ENCODE measurements around the gene IGSF10. TPM values are rescaled to one million over a fixed set of nuclear protein-coding genes. Genes with fewer than 3 reads are reported as not detected.

The IGSF10 gene
- total and polyA plus RNA-seq, 8 donors, result 0.19 to 0.69 (median 0.34) TPM

DNA sequence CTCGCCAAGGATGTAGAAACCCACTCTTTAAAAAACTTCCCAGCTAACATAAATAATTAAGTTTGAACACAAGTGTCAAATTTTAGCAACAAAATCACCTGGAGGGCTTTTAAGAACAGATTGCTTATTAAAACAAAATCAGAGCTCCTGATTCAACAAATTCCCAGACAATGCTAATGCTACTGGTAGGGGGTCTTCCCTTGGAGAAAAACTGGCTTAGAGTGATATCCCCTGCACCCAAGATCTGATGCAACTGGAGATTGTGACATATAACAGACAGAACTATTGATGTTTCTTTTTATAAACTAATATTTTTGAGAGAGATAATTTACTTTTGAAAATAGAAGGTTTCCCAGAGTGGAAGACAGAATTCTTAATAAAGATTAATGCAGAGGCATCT is 19.9 kb downstream of the IGSF10 start:
- no peak for FAIRE-seq
- TF ChIP-seq, protein P1, sequence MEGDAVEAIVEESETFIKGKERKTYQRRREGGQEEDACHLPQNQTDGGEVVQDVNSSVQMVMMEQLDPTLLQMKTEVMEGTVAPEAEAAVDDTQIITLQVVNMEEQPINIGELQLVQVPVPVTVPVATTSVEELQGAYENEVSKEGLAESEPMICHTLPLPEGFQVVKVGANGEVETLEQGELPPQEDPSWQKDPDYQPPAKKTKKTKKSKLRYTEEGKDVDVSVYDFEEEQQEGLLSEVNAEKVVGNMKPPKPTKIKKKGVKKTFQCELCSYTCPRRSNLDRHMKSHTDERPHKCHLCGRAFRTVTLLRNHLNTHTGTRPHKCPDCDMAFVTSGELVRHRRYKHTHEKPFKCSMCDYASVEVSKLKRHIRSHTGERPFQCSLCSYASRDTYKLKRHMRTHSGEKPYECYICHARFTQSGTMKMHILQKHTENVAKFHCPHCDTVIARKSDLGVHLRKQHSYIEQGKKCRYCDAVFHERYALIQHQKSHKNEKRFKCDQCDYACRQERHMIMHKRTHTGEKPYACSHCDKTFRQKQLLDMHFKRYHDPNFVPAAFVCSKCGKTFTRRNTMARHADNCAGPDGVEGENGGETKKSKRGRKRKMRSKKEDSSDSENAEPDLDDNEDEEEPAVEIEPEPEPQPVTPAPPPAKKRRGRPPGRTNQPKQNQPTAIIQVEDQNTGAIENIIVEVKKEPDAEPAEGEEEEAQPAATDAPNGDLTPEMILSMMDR (IDR thresholded peaks at IDR 0.05), result no peak
- Histone ChIP-seq H3K4me3 (no peak overlapping the region), H3K9me3 (no peaks in the 10 kb centered on the region), H3K27me3 (no peaks in the 10 kb centered on the region), H3K36me3 (no peaks in the 10 kb centered on the region), H3K4me1 (no peaks in the 10 kb centered on the region), H3K27ac (no peak overlapping the region)
- 89 to 91% methylated on average over 1 of the region's 1 CpG for WGBS, 2 donors
- no peak for ATAC-seq
- no peak for DNase-seq
- intact Hi-C loops (cut with DNase I), result no loop called here

DNA sequence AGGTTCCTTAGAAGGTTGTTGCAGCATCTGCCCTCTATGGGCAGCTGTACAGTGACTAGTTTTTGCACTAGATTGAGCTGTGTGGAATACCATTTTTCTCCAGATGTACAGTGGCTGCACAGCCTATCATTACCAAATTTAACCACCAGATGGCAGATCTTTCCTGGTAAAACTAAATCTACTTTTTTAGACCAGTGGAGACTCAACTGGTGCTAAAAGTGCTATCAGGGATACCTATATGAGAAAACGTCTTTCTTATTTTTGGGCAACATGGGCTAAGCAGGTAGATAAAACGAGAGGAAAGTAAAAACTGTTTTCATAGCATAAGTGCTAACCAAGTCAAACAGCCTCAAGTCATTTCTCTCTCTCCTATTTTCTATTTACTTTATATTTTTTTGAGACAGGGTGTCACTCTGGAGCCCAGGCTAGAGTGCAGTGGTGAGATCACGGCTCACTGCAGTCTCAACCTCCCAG is 21.2 kb downstream of the IGSF10 start:
- H3K27ac ChIP-seq, result no peak overlapping the region
- DNase-seq, result peak in 1 of 6 donors; percentile 44
- TF ChIP-seq, protein P1 (IDR thresholded peaks at IDR 0.05), result peak; percentile 65 to 85 (median 74)
- peak; percentile 53 for FAIRE-seq
- ATAC-seq, result peak; percentile 89 to 96 (median 94)
- 11 to 13% methylated on average over 3 of the region's 3 CpGs for WGBS, 2 donors
- no peak overlapping the region for H3K4me3 ChIP-seq
- intact Hi-C loops (cut with DNase I), result loop anchor here in 1 of 3 donors (5.0 kb wide), 1 partner anchor 403 kb away; no protein-coding TSS in a partner anchor
- no peaks in the 10 kb centered on the region for H3K9me3 ChIP-seq
- no peaks in the 10 kb centered on the region for H3K4me1 ChIP-seq
- H3K36me3 ChIP-seq, result no peaks in the 10 kb centered on the region
- H3K27me3 ChIP-seq, result no peaks in the 10 kb centered on the region

DNA sequence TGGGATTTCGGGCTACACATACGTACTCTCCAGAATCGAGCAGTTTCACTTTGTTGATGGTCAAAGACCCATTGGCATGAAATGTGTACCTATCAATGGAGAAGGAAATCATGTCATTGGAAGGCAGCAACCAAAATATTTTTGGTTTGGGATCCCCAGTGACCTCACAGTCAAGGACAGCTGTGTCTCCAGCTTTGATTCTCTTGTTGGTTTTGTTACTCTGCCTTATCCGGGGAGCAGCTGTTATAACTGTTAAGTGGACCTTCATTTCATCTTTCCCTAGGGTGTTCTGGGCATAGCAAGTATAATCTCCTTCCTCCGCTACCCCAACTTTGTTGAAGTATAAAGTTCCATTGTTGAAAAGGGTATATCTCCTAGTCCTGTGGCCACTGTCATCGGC is 23.0 kb downstream of the IGSF10 start:
- Histone ChIP-seq H3K4me3 (no peak overlapping the region), H3K27me3 (no peaks in the 10 kb centered on the region), H3K9me3 (no peaks in the 10 kb centered on the region), H3K36me3 (no peaks in the 10 kb centered on the region), H3K27ac (no peak overlapping the region), H3K4me1 (no peaks in the 10 kb centered on the region)
- DNase-seq (no peak), ATAC-seq (no peak), FAIRE-seq (no peak)
- 86 to 91% methylated on average over 6 of the region's 6 CpGs for WGBS, 2 donors
- TF ChIP-seq, protein P1 (IDR thresholded peaks at IDR 0.05), result no peak
- intact Hi-C loops (cut with DNase I), result loop anchor here in 1 of 3 donors (5.0 kb wide), 1 partner anchor 404 kb away; no protein-coding TSS in a partner anchor

DNA sequence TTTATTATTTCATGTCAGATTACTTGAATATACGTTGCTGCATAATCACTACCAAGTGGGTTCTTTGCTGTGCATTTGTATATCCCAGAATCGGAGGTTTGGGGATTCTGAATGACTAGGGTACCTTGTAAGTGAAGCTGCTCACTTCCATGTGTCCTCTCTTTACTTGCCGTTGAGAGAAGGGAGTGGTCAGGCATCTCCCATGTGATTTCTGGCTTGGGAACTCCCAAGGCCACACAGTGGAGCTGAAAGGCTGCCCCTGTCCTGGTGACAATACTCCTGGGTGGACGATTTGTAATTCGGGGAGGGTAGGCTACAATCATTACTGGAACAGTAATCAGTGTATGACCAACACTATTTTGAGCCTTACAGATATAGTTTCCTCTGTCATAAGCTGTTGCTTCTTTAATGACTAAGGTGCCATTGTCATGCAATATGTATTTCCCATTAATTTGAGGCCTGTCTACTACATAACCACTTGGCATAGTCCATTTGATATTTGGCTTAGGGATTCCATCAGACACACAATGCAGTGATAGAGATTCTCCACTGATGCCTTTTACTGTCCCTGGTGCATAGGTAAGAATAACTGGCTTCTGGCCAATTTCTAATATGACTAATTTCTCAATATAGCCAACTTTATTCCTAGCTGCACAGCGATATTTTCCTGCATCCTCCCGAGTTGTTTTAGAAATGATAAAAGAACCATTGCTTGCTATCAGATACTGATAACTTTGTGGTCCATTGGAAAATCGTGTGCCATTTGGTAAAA is 24.0 kb downstream of the IGSF10 start:
- WGBS, 2 donors, result 60 to 72% methylated on average over 8 of the region's 8 CpGs
- no peaks in the 10 kb centered on the region for H3K4me1 ChIP-seq
- no peaks in the 10 kb centered on the region for H3K9me3 ChIP-seq
- DNase-seq (no peak), ATAC-seq (no peak), FAIRE-seq (no peak)
- intact Hi-C loops (cut with DNase I), result loop anchor here in 1 of 3 donors (5.0 kb wide), 1 partner anchor 405 kb away; no protein-coding TSS in a partner anchor
- no peaks in the 10 kb centered on the region for H3K36me3 ChIP-seq
- TF ChIP-seq, protein P1 (IDR thresholded peaks at IDR 0.05), result no peak
- H3K4me3 ChIP-seq, result no peak overlapping the region
- no peak overlapping the region for H3K27ac ChIP-seq
- no peaks in the 10 kb centered on the region for H3K27me3 ChIP-seq
